Measurements from ENCODE around the gene MON2.
"Not testable (repeated sequence)": the region's sequence is repeated elsewhere in the genome, so short reads cannot be mapped to it uniquely, and the experiment has no call there.

MON2 gene

DNA sequence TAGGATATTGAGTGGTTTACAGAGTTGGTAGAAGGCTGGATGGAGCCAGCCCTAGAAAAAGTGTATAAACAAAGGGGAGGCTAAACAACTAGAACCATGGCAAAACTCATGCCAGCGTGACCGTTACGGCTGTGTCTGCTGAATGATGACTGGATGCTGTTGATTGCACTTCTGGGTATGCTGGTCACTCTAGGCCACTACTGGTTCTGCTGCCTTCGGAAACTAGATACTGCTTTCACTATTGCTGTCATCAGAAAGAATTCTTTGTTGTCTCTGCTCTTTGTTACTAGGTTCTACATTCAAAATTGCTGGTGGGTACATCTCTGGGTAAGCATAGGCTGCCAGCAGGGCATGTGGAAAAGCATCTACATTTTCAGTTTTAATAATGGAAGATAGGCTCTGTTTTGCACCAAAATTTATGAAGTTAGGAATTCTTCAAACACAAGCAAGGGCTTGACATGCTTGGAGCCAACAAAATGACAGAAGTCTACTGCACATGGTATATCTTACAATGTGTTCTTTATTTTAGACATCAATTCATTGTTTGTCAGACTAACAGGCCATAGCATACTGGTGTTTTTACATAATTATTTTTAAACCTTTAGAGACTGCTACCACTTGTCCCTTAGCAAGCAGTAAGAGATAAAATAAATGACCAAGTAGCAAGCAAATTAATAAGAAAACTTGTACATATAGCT is 15.4 kb downstream of the MON2 start:
- DNase-seq, result no peak

- DNase-seq, result no peak
These were observed 16.1 kb downstream of the MON2 start for GRCh38 chr12:62482769-62483168.

DNA sequence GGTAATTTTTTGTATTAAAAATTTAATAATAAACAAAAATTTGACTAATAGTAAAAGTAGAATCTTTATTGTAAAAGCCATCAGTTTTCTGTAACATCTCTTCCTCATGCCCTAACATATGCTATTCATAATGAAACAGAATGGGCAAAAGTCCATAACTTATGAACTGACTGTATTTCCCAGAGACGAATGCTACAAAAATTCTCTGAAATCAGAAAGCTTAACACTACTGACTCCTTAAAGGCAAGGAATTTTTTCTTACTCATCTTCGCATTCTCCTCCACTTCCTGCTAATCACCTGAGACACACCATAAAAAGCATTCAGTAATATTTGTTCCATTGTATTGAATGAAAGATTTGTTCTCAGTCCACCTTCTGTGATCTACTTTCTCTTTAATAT is 17.6 kb downstream of the MON2 start:
- no peak for DNase-seq

DNA sequence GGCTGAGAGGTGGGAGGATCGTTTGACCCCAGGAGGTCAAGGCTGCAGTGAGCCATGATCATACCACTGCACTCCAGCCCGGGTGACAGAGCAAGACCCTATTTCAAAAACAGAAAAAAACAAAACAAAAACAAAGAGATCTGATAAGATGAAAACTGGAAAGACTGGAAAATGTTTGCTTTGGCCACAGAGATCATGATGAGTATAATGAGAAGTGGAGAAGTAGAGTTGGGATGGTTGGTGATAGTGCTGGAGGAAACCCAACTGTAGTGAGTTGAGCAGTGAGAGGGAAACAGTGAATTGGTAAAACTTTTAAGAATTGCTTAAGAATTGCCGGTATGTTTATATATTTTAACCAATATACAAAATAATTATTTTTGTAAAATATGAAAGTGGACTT is 39.2 kb downstream of the MON2 start:
- no peak for DNase-seq

DNA sequence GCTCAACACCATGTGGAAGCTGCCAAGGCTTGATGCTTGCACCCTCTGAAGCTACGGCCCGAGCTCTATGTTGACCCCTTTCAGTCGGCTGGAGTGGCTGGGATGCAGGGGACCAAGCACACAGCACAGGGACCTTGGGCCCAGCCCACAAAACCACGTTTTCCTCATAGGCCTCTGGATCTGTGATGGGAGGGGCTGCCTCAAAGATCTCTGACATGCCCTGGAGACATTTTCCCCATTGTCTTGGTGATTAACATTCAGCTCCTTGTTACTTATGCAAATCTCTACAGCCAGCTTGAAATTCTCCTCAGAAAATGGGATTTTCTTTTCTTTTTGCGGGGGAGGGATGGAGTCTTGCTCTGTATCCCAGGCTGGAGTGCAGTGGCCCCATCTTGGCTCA is 46.3 kb downstream of the MON2 start:
- no peak for DNase-seq

DNA sequence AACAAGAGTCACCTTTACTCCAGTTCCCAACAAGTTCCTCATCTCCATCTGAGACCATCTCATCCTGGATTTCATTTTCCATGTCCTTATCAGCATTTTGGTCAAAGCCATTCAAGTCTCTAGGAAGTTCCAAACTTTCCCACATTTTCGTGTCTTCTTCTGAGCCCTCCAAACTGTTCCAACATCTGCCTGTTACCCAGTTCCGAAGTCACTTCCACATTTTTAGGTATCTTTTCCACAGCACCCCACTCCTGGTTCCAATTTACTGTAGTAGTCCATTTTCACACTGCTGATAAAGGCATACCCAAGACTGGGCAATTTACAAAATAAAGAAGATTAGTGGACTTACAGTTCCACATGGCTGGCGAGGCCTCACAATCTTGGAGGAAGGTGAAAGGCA is 47.5 kb downstream of the MON2 start:
- DNase-seq, result not testable (repeated sequence)

- DNase-seq, result peak; percentile 93 to 94
These were observed 50.3 kb downstream of the MON2 start for GRCh38 chr12:62516927-62517326.

- peak; percentile 42 to 54 for DNase-seq
These were observed 51.3 kb downstream of the MON2 start for GRCh38 chr12:62517887-62518286.

DNA sequence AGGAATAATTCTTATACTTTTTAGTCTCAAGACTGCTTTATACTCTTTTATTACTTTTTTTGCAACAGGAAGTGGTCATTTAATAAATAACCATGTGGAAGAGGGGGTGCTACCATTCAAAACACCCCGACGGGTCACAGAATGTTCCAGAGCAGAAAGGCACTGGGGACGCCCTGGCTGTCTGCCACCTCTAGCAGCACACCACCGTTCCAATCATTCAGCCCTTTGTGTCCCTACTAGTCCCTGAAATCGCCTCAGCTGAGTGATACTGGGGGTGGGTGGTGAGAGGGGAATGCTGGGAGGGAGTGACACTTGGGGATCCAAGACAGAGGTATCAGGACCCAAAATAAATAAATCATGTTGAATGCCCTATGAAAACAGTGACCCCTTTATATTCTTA is 52.4 kb downstream of the MON2 start:
- no peak for DNase-seq

GRCh38 chr12:62520361-62520760 is 53.7 kb downstream of the MON2 start:
- DNase-seq, result no peak

- peak; percentile 32 to 60 for DNase-seq
These were observed 56.4 kb downstream of the MON2 start for GRCh38 chr12:62522984-62523383.

- no peak for DNase-seq
These were observed 57.0 kb downstream of the MON2 start for GRCh38 chr12:62523619-62524018.

- no peak for DNase-seq
These were observed 58.6 kb downstream of the MON2 start for GRCh38 chr12:62525271-62525670.

DNA sequence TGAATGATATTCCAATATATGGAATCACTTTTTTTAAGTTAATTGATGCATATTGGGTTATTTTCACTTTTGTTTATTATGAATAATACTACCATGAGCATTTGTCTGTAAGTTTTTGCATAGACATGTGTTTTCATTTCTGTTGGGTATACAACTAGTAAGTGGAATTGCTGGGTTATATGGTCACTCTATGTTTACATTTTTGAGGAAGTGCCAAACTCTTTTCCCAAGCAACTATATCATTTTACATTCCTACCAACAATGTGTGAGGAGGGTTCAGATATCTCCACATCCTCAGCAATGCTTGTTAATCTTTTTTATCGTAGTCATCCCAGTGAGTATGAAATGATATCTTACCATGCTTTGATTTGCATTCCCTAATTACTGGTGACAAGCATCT is 64.0 kb downstream of the MON2 start:
- DNase-seq, result no peak

DNA sequence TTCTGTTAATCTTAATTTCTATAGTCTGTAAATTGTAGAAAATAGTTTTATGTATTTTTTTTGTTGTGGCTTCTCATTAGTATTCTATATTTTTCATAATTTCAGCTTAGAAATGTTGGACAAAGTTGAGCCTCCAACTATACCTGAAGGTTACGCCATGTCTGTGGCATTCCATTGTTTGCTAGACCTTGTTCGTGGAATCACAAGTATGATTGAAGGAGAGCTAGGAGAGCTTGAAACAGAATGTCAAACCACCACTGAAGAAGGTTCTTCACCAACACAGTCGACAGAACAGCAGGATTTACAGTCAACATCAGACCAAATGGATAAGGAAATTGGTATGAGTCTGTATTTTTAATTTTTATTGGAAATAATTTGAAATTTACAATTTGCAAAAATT is 65.7 kb downstream of the MON2 start:
- DNase-seq, result no peak

DNA sequence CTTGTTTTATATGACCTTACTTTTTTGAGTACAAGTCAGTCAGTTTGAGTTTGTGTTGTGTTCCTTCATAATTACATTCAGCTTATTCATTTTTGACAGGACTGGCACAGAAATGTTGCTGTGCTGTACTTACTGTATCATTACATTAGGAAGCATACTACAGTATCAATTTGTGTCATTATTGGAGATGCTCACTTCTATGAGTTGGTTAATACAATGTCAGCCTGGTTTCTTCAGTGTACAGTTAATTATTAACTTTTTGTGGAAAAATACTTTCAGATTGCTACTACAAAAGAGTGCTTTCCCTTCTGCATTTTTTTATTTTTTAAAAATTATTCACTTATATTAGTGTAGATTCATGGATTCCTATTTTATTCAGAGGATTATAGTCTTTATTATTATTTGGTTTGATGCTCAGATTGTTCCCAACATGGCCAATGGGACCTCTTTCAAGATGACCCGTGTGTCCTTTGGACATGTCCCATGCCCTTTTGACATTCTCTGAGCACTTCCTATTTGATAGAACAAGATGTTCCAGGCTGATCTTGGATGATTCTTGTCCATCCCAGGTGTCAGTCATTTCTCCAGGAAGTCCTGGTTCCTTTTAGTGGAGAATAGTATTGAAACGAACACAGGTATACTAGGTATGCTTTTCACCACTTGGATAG is 66.6 kb downstream of the MON2 start:
- DNase-seq, result no peak

DNA sequence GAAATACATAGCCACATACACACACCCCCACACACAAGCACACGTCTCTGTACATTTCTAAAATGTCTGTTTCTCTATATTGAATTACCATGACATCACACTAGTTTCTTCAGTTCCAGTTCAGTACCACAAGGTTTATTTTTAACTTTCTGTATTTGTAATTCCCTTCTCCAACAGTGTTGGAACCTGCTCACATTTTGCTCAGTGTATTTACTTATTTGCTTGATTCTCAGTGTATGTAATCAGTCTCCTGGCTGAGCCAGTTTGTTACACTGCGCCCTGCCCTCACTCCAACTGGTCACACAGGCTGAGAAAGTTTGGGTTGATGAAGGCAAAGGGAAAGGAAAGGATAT is 67.1 kb downstream of the MON2 start:
- DNase-seq, result no peak

- no peak for DNase-seq
These were observed 69.9 kb downstream of the MON2 start for GRCh38 chr12:62536546-62536945.

GRCh38 chr12:62537551-62537950 is 70.9 kb downstream of the MON2 start:
- peak; percentile 32 to 62 for DNase-seq

- no peak for DNase-seq
These were observed 73.7 kb downstream of the MON2 start for GRCh38 chr12:62540354-62540753.

GRCh38 chr12:62542814-62543213 is 76.2 kb downstream of the MON2 start:
- no peak for DNase-seq

GRCh38 chr12:62543324-62543723 is 76.7 kb downstream of the MON2 start:
- no peak for DNase-seq

GRCh38 chr12:62543741-62544140 is 77.1 kb downstream of the MON2 start:
- no peak for DNase-seq

DNA sequence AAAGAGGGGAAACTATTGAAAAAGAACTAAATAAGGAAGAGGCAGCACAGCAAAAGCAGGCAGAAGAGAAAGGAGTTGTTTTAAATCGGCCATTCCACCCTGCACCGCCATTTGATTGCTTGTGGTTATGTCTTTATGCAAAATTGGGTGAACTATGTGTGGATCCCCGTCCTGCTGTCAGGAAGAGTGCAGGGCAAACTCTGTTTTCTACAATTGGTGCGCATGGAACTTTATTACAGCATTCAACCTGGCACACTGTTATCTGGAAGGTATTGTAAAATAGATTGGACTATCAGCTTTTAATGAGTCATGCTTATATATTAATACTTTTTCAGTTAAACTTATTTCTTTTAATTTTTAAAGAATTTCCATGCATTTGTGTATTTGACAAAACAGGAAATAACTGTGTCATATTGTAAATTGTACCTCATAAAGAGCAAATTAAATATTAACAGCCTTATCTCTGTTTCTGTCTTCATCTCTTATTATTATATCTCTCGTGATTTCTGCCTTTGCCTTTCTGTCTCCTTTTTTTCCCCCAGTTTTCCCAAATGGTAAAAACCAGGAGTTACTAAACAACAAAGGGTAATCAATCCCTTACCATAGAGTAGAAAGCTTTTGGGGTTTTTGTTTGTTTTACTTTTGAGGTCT is 86.4 kb downstream of the MON2 start:
- no peak for DNase-seq
